Measurements from ENCODE around the gene ADTRP. TPM values are rescaled to one million over a fixed set of nuclear protein-coding genes. Genes with fewer than 3 reads are reported as not detected.

The ADTRP gene
- total RNA-seq, 3 donors from 2014 or later = 0.48 to 2.9 (median 2.6) TPM

GRCh38 chr6:11812951-11813350, 34.3 kb upstream of the ADTRP start:
- Histone ChIP-seq H3K27me3 (no peaks in the 10 kb centered on the region), H3K4me1 (peaks cover 0 to 4% of the 10 kb centered on the region in 2 donors), H3K9me3 (no peaks in the 10 kb centered on the region), H3K27ac (no peak overlapping the region), H3K36me3 (no peaks in the 10 kb centered on the region), H3K4me3 (no peak overlapping the region)
- DNase-seq (ENCODE audit: low spot score in 2 of 2) = no peak
- no peak for TF ChIP-seq POLR2AphosphoS5 (IDR thresholded peaks at IDR 0.05)
- no peak for TF ChIP-seq POLR2A (IDR thresholded peaks at IDR 0.05)
- TF ChIP-seq CTCF (IDR thresholded peaks at IDR 0.05) = no peak
- intact Hi-C loops (cut with DNase I; ENCODE audit: low total_unique reads) = no loop called here

GRCh38 chr6:11812439-11812838, 33.8 kb upstream of the ADTRP start:
- intact Hi-C loops (cut with DNase I; ENCODE audit: low total_unique reads) = no loop called here

GRCh38 chr6:11811644-11812264, 33.2 kb upstream of the ADTRP start:
- no peaks in the 10 kb centered on the region for H3K27me3 ChIP-seq
- no peaks in the 10 kb centered on the region for H3K36me3 ChIP-seq
- H3K27ac ChIP-seq = no peak overlapping the region
- no peak overlapping the region for H3K4me3 ChIP-seq
- no peak for DNase-seq (ENCODE audit: low spot score in 2 of 2)
- peaks cover 0 to 4% of the 10 kb centered on the region in 2 donors for H3K4me1 ChIP-seq
- intact Hi-C loops (cut with DNase I; ENCODE audit: low total_unique reads) = no loop called here
- TF ChIP-seq POLR2AphosphoS5 (IDR thresholded peaks at IDR 0.05) (no peak), CTCF (IDR thresholded peaks at IDR 0.05) (no peak), POLR2A (IDR thresholded peaks at IDR 0.05) (no peak)
- no peaks in the 10 kb centered on the region for H3K9me3 ChIP-seq

More at GRCh38 chr6:11812439-11812838, 33.8 kb upstream of the ADTRP start:
- H3K27ac ChIP-seq = no peak overlapping the region
- H3K4me1 ChIP-seq = peaks cover 0 to 4% of the 10 kb centered on the region in 2 donors
- H3K4me3 ChIP-seq = no peak overlapping the region
- TF ChIP-seq POLR2AphosphoS5 (IDR thresholded peaks at IDR 0.05) (no peak), POLR2A (IDR thresholded peaks at IDR 0.05) (no peak), CTCF (IDR thresholded peaks at IDR 0.05) (no peak)
- H3K9me3 ChIP-seq = no peaks in the 10 kb centered on the region
- DNase-seq (ENCODE audit: low spot score in 2 of 2) = no peak
- no peaks in the 10 kb centered on the region for H3K27me3 ChIP-seq
- H3K36me3 ChIP-seq = no peaks in the 10 kb centered on the region

- peaks cover 0 to 4% of the 10 kb centered on the region in 2 donors for H3K4me1 ChIP-seq
- no peak overlapping the region for H3K27ac ChIP-seq
- H3K4me3 ChIP-seq = no peak overlapping the region
- no peak for DNase-seq (ENCODE audit: low spot score in 2 of 2)
- H3K36me3 ChIP-seq = no peaks in the 10 kb centered on the region
- intact Hi-C loops (cut with DNase I; ENCODE audit: low total_unique reads) = no loop called here
- H3K9me3 ChIP-seq = no peaks in the 10 kb centered on the region
- TF ChIP-seq CTCF (IDR thresholded peaks at IDR 0.05) = no peak
- TF ChIP-seq POLR2AphosphoS5 (IDR thresholded peaks at IDR 0.05) = no peak
- no peak for TF ChIP-seq POLR2A (IDR thresholded peaks at IDR 0.05)
- no peaks in the 10 kb centered on the region for H3K27me3 ChIP-seq
Measured at GRCh38 chr6:11810854-11811643, 32.4 kb upstream of the ADTRP start.

GRCh38 chr6:11810039-11810541, 31.5 kb upstream of the ADTRP start:
- Histone ChIP-seq H3K27ac (peak overlapping the region; percentile 21 to 60), H3K4me1 (peaks cover 0 to 4% of the 10 kb centered on the region in 2 donors), H3K27me3 (no peaks in the 10 kb centered on the region), H3K9me3 (no peaks in the 10 kb centered on the region), H3K4me3 (no peak overlapping the region), H3K36me3 (no peaks in the 10 kb centered on the region)
- intact Hi-C loops (cut with DNase I; ENCODE audit: low total_unique reads) = no loop called here
- peak in 1 of 2 donors; percentile 63 for DNase-seq (ENCODE audit: low spot score in 2 of 2)
- TF ChIP-seq CTCF (IDR thresholded peaks at IDR 0.05) (no peak), POLR2AphosphoS5 (IDR thresholded peaks at IDR 0.05) (peak in 1 of 3 donors; percentile 17)
